Gastroesophageal sphincter (tissue), 4 donors: ENCODE results near the gene MYO1B. TPM values are rescaled to one million over a fixed set of nuclear protein-coding genes. Genes with fewer than 3 reads are reported as not detected.

Experiments
- ATAC-seq: fragments of 150-250 bp; one replicate; pipeline ENCODE4 v1.9.1; 2016; ENCODE audit warnings: mild to moderate bottlenecking, moderate library complexity
- H3K27ac ChIP-seq, 4 donors: fragments of 200-600 bp; sonication (generic) in 3 of 4; 1 replicate in 3 of 4; 2 replicates in 1 of 4; pipeline ENCODE4 v1.5.1; 2016 to 2019
- H3K27me3 ChIP-seq: fragments of 200-600 bp; sonication (generic); one replicate; pipeline ENCODE4 v1.5.1; 2019
- H3K36me3 ChIP-seq, 2 donors: fragments of 200-600 bp; sonication (generic); one replicate each; pipeline ENCODE4 v1.5.1; 2019; ENCODE audit warnings: control low read depth in 1 of 2
- H3K4me1 ChIP-seq, 3 donors: fragments of 200-600 bp; sonication (generic); 1 replicate in 2 of 3; 2 replicates in 1 of 3; pipeline ENCODE4 v1.5.1; 2016 to 2019; ENCODE audit warnings: control low read depth in 2 of 3
- H3K4me3 ChIP-seq, 2 donors: fragments of 200-600 bp; sonication (generic); one replicate each; pipeline ENCODE4 v1.5.1; 2019; ENCODE audit warnings: mild to moderate bottlenecking in 1 of 2, moderate library complexity in 1 of 2
- H3K9me3 ChIP-seq, 3 donors: fragments of 200-600 bp; sonication (generic); one replicate each; pipeline ENCODE4 v1.5.1; 2017 to 2019; ENCODE audit warnings: control low read depth in 2 of 3
- CTCF ChIP-seq, 4 experiments: fragments of 200-600 bp in 2 of 4; fragments of 450-650 bp in 2 of 4; sonication (generic) in 1 of 4; IDR thresholded peaks; one replicate each; pipeline ENCODE4 v1.5.1; 2017 to 2019; ENCODE audit warnings: antibody characterized with exemption in 4 of 4, mild to moderate bottlenecking in 2 of 4, moderate library complexity in 2 of 4
- EP300 ChIP-seq: sonication (generic); formaldehyde crosslinking; IDR thresholded peaks from one replicate; pipeline ENCODE4 v1.6.1; 2017; ENCODE audit warnings: antibody characterized with exemption, mild to moderate bottlenecking
- POLR2A ChIP-seq, 2 donors: fragments of 450-650 bp; IDR thresholded peaks; one replicate each; pipeline ENCODE4 v1.6.1; 2017; ENCODE audit warnings: antibody characterized with exemption in 2 of 2, mild to moderate bottlenecking in 2 of 2, moderate library complexity in 1 of 2
- POLR2AphosphoS5 ChIP-seq: sonication (generic); formaldehyde crosslinking; IDR thresholded peaks from one replicate; pipeline ENCODE4 v1.6.1; 2017; ENCODE audit warnings: antibody characterized with exemption
- whole genome bisulfite sequencing, 2 donors: methylation state at CpG; one replicate each; pipeline ENCODE4 v1.1.5; 2018; ENCODE audit warnings: low coverage in 1 of 2; 5-methylcytosine and 5-hydroxymethylcytosine counted together
- total RNA-seq, 4 donors: library from RNA; depleted of rRNA; stranded (reverse); fragments of >200 nt; gene quantifications; one replicate each; pipeline ENCODE4 v1.1.0, GENCODE V29; 2016

The MYO1B gene
- total RNA-seq, 4 donors from 2014 or later: 17.3 to 45.0 (median 21.0) TPM

GRCh38 chr2:191268596-191268995, 23.4 kb downstream of the MYO1B start:
- H3K27ac ChIP-seq: no peak overlapping the region
- no peak for TF ChIP-seq POLR2AphosphoS5
- no peak for TF ChIP-seq EP300
- H3K4me3 ChIP-seq: no peak overlapping the region
- no CpG with 5 or more reads among the region's 1 CpG for WGBS, 2 donors
- no peak for ATAC-seq
- H3K4me1 ChIP-seq: peaks cover 0 to 36% (median 12%) of the 10 kb centered on the region in 3 donors
- no peaks in the 10 kb centered on the region for H3K36me3 ChIP-seq
- no peaks in the 10 kb centered on the region for H3K9me3 ChIP-seq
- no peaks in the 10 kb centered on the region for H3K27me3 ChIP-seq

GRCh38 chr2:191270306-191271161, 25.3 kb downstream of the MYO1B start:
- TF ChIP-seq POLR2AphosphoS5 (no peak), EP300 (no peak), POLR2A (IDR thresholded peaks at IDR 0.05) (no peak)
- 55 to 78% methylated on average over 4 to 5 of the region's 6 CpGs for WGBS, 2 donors
- H3K36me3 ChIP-seq: no peaks in the 10 kb centered on the region
- H3K9me3 ChIP-seq: no peaks in the 10 kb centered on the region
- no peak for ATAC-seq
- H3K4me1 ChIP-seq: peaks cover 0 to 28% (median 4%) of the 10 kb centered on the region in 3 donors
- H3K27me3 ChIP-seq: no peaks in the 10 kb centered on the region
- H3K4me3 ChIP-seq: no peak overlapping the region
- H3K27ac ChIP-seq: no peak overlapping the region

- TF ChIP-seq POLR2AphosphoS5: no peak
- no peak for TF ChIP-seq CTCF (IDR thresholded peaks at IDR 0.05)
Observed at GRCh38 chr2:191272064-191272463, 26.9 kb downstream of the MYO1B start.

GRCh38 chr2:191274413-191274815, 29.2 kb downstream of the MYO1B start:
- Histone ChIP-seq H3K9me3 (no peaks in the 10 kb centered on the region), H3K4me1 (peaks cover 0 to 20% (median 0%) of the 10 kb centered on the region in 3 donors), H3K27ac (no peak overlapping the region), H3K36me3 (no peaks in the 10 kb centered on the region), H3K27me3 (no peaks in the 10 kb centered on the region), H3K4me3 (no peak overlapping the region)
- no peak for ATAC-seq
- WGBS, 2 donors: 0 to 44% methylated on average over 1 to 2 of the region's 2 CpGs
- TF ChIP-seq POLR2A (IDR thresholded peaks at IDR 0.05) (no peak), CTCF (IDR thresholded peaks at IDR 0.05) (no peak), POLR2AphosphoS5 (no peak), EP300 (no peak)

More at GRCh38 chr2:191272064-191272463, 26.9 kb downstream of the MYO1B start:
- 83 to 100% methylated on average over 2 of the region's 2 CpGs for WGBS, 2 donors
- H3K4me1 ChIP-seq: peaks cover 0 to 20% (median 0%) of the 10 kb centered on the region in 3 donors
- H3K27me3 ChIP-seq: no peaks in the 10 kb centered on the region
- no peak overlapping the region for H3K4me3 ChIP-seq
- no peaks in the 10 kb centered on the region for H3K9me3 ChIP-seq
- ATAC-seq: no peak
- no peaks in the 10 kb centered on the region for H3K36me3 ChIP-seq
- H3K27ac ChIP-seq: no peak overlapping the region

GRCh38 chr2:191276792-191277465, 31.7 kb downstream of the MYO1B start:
- Histone ChIP-seq H3K27me3 (no peaks in the 10 kb centered on the region), H3K4me3 (no peak overlapping the region), H3K9me3 (no peaks in the 10 kb centered on the region), H3K4me1 (peaks cover 0 to 10% (median 0%) of the 10 kb centered on the region in 3 donors), H3K27ac (no peak overlapping the region), H3K36me3 (no peaks in the 10 kb centered on the region)
- no peak for ATAC-seq
- 86 to 88% methylated on average over 5 of the region's 5 CpGs for WGBS, 2 donors
- no peak for TF ChIP-seq EP300
- TF ChIP-seq POLR2A (IDR thresholded peaks at IDR 0.05): no peak
- TF ChIP-seq CTCF (IDR thresholded peaks at IDR 0.05): no peak
- no peak for TF ChIP-seq POLR2AphosphoS5
